Measurements from ENCODE around the gene CCDC38. TPM values are rescaled to one million over a fixed set of nuclear protein-coding genes. Genes with fewer than 3 reads are reported as not detected.
A peak's percentile ranks its signal among the peaks of the same experiment; 100 is the strongest.
"Not testable (repeated sequence)": the region's sequence is repeated elsewhere in the genome, so short reads cannot be mapped to it uniquely, and the experiment has no call there.

The CCDC38 gene
- polyA plus RNA-seq (ENCODE audit: insufficient read length in 12 of 12) = under 1 TPM in 10 of 12 donors, not detected in 2; 0.17 to 0.66 (median 0.20) TPM
- long read RNA-seq, donor 1 = 0 reads
- long read RNA-seq, donor 2 = 0 reads
- long read RNA-seq, donor 3 = 0 reads
- long read RNA-seq, donor 4 = 0 reads
- long read RNA-seq, donor 5 = 0 reads
- long read RNA-seq, donor 6 = 0 reads
- long read RNA-seq, donor 7 = 0 reads
- long read RNA-seq, donor 8 = 0 reads
- long read RNA-seq, donor 9 = 0 reads
- long read RNA-seq, donor 10 = 0 reads
- long read RNA-seq, donor 11 = 0 reads

DNA sequence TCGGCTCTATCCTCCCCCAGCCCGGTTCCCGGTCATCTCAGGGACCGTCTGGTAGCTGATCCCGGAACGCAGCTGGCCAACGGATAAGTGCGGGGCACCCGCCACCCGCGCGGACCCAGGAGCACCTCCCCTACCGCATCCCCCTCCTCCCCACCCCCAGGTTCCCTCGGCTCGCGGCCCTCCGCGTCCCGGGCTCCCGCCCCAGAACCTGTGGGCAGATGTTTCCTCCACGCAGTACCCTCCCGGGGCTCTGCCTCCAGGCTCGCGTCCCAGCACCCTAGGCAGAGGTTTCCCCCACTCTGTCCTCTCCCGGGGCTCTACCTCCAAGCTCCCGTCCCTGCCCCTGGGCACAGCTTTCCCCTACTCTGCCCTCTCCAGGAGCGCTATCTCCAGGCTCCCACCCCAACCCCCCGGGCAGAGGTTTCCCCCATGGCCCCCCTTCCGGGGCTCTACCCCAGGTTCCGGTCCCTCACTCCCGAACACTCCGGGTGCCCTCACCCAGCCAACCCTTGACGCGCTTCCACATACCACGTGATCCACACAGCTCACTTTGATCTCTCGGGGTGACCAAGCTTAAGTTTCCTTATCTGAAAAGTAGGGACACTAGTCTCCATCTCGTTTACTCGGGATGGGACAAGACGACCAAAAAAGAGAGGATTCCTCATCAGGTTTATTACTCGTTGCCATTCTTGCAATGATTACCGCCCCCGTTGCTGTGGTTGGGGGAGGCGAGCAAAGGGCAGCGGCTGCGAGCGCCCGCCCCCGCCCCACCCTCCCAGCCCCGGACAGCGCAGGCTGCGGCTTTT, at the start of gene CCDC38:
CCDC38 (minus strand) TSS at position 91 of the 806 bp plus-strand sequence. CDS start 6,105 bp downstream, outside the sequence.
- peak; percentile 59 for DNase-seq

DNA sequence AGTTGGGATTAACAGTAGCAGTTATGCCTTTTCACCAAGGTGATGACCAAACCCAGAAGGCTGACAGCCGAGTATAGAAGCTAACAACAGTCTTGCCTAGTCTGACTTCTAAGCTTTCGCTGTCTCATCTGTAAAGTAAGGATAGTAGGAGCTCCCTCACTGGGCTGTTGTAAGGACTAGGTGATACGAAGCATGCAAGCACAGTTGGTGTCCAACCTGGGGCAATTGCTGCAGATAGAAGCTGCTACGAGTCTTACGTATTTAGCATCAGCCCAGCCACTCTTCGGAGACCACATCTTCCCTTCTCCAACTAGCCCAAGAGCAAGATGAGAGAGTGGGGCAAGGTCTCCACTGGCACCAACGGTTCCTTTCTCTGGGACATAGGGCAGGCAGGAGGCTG, 47.7 kb upstream of the CCDC38 start:
- no peak for DNase-seq

GRCh38 chr12:95989504-95990123, 47.2 kb upstream of the CCDC38 start:
- DNase-seq = no peak

- DNase-seq = no peak
These were observed 46.3 kb upstream of the CCDC38 start for GRCh38 chr12:95988506-95989275.

DNA sequence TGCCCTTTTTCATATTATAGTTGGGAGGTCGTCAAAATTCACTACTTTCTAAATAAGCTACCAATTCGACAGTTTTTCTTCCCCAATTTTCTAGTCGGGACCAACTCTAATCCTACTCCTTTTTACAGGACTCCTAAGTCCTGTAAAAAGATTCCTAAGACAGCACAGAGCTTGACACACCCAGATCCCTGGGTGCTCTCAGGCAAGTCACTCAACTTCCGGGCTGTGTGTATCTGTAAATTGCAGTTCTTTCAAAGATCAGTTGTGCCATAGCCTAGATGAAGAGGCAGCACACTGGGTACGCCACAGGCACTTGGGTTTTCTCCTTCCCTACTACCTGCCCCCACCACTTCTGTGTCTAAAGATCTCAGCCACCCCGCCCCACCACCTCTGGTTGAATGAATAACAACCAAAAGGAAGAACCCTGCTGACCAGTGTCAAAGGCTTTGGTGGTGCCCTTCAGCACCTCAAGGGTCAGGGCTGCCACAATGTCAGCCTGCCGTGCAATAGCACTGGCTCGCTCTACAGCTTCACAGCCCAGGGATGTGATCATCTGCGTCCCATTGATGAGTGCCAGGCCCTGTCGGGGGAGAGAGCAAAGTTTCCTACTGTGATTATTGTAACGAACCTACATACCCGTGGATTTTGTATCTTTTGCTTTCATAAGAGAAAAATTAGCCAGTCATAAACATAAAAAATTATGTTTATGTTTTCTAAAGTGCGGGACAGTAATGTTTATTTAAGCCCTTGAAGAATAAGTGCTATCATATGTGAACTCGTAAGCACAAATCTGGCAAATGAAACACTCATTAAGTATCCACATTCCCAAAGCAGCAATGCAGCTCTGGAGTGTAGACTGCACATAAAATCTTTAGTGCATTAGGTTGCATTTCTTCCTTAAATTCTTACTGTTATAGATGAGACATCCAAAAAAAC, 44.5 kb upstream of the CCDC38 start:
- peak; percentile 7 for DNase-seq

- no peak for DNase-seq
These were observed 42.3 kb upstream of the CCDC38 start for GRCh38 chr12:95984682-95985081.

GRCh38 chr12:95982602-95983001, 40.2 kb upstream of the CCDC38 start:
- no peak for DNase-seq

- no peak for DNase-seq
These were observed 38.0 kb upstream of the CCDC38 start for GRCh38 chr12:95980437-95980836.

DNA sequence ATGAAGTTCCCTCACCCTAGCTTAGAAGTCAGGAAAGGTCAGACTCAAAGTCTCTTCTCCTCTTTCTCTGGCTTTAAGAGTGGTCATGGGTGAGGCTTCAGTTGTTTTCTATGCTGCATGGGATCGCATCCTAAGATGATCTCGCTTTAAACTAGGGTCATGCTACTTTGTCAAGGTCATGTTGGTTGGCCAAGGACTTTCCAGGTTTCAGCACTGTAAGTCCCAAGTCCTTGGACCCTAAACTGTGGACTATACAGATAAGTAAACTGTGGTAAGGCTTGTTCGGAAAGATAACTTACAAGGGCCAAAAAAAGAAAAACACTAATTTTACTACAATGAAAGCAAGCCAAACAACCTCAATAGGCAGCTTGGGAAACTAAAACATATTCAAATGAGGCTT, 36.4 kb upstream of the CCDC38 start:
- no peak for DNase-seq

GRCh38 chr12:95978351-95978750, 35.9 kb upstream of the CCDC38 start:
- DNase-seq = no peak

DNA sequence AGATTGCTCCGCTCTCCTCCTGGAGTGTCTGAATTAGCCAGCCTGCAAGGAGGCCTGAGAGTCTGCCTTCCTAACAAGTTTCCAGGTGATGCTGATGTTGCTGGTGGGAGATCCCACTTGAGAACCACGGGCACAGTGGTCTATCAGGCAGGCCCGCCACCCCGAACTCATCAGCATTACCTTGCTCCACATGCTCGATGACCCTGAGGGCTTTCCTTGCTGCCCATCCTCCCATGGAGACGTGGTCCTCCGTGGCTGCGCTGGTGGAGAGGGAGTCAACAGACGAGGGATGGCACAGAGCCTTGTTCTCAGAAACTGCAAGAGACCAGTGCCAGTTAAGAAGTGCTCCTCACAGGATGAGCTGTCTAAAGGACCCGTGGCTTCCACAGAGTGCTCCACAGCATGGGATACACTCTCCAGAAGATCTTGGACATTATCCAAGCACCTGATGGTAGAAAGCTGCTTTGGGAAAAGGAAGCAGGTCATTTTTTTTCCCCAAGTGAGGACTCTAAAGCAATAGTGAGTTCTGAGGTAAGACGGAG, 35.4 kb upstream of the CCDC38 start:
- DNase-seq = no peak

DNA sequence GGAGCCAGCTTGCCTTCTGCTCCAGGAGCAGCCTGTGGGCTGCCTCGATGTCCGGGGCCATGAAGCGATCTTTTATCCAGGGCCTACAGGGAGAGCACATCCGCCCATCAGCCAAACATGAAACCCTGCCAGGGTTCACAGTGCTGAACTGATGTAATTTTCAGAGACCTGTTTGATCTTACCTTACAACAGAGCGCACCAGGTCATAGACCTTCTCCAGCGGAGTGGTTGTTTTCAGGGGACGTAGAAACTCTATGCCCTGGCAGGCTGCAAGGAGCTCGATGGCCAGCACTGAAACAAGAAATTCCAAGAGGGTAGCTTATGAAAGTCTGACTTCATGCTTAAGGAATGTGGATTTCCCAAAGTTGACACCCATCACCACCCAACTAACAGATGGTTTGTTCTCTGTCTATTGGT, 34.0 kb upstream of the CCDC38 start:
- DNase-seq = no peak

DNA sequence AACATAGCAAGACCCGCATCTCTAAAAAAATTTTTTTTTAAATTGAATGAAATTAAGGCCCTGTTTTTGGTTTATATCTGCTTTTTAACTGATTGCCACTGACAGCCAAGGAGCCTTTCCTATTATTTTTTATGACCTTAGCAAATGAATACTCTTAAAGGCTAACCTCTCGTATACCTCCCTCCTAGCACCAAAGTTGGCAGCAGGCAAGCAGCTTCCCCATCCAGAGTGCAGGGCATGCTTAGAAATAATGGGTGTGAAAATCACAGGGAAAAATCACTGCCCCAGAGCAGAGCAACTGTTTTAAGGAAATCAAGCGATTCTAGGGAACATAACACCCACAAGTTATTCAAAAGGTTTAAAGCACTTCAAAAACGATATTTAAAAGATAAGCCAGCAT, 33.1 kb upstream of the CCDC38 start:
- DNase-seq = no peak

DNA sequence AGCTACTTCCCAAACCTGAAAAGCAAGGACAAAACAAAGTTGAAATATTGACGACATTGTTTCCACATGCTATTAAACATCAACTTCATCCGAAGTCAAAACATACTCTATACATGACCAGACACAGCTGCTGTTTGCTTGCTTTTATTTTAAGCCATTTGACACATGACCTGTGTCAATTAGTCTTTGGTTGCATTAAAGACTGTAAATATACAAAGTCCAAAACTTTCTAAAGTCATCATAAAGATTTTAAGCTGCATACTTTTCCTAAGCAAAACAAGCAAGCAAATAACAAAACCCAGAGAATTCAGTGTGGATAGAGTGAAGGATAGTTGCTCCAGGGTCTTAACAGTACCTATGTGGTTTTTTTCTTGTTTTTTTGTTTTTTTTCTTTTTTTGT, 31.9 kb upstream of the CCDC38 start:
- no peak for DNase-seq

GRCh38 chr12:95972832-95973456, 30.5 kb upstream of the CCDC38 start:
- DNase-seq = no peak

DNA sequence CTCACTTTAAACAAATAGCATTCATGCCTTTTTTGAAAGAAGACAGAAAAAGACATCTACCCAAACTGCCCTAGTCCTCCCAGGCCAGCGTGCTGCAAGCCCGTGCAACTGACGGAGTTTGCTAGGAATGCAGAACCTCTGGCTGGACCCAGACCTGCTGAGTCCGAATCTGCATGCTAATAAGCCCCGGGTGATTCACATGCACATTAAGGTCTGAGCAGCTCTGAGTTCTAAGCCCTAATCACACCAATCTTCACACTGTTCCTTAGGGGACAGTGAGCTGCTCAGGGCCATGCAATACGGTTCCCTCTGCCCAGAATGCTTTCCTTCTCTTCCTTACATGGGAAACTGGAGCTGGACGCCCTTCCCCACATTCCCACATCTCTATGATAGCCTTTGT, 28.5 kb upstream of the CCDC38 start:
- DNase-seq = no peak

GRCh38 chr12:95969116-95969515, 26.7 kb upstream of the CCDC38 start:
- DNase-seq = not testable (repeated sequence)

- DNase-seq = no peak
These were observed 24.9 kb upstream of the CCDC38 start for GRCh38 chr12:95967301-95967700.

DNA sequence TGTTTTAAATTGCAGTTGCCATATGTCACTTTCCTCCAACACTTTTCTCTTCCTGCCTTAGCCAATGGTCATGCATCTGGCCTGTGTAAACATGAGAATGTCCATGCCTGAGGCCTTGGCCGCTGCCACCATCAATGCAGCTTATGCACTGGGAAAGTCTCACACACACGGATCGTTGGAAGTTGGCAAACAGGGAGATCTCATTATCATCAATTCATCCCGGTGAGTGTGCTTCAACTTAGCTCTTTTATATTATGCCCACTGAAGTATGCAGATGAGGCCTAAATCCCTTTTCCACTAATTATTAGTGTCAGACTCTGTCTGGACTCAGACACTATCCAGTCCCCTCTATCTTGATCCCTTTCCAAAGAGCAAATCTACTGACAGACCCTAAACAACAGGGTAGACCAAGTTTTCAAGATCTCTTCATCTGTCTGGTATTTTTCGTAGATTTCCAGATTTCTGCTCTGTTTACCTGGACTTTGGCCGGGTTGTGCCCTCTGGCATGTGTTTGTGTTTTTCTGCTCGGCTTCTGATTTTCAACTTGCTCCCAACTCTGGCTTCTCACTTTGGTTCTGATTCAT, 24.0 kb upstream of the CCDC38 start:
- no peak for DNase-seq

DNA sequence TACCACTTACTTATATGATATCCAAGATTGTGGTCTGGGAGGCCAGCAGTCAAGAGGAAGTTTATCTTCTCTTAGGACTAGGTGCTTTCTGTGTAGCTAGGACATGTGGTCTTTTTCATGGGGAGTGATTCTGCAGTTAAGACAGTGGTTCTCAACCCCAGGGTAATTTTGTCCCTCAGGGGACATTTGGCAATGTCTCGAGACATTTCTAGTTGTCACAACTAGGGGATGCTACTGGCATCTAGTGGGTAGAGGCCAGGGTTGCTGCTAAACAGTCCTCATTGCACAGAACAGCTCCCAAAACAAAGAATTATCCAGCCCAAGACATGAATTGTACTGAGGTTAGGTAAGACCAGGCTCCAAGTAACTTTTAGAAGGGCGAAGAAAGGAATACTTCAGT, 20.7 kb upstream of the CCDC38 start:
- DNase-seq = no peak

All from muscle of arm (tissue), 14 donors.